Lower leg skin (tissue), 3 donors: ENCODE results near the gene BARX2.

ENCODE experiments used
- CTCF ChIP-seq, 3 donors: fragments of 450-650 bp; IDR thresholded peaks; one replicate each; pipeline ENCODE4 v1.5.1; 2016; ENCODE audit warnings: antibody characterized with exemption in 3 of 3, mild to moderate bottlenecking in 3 of 3, moderate library complexity in 2 of 3
- POLR2A ChIP-seq, 2 donors: fragments of 450-650 bp; IDR thresholded peaks; one replicate each; pipeline ENCODE4 v1.6.1; 2016 to 2017; ENCODE audit warnings: antibody characterized with exemption in 2 of 2, mild to moderate bottlenecking in 1 of 2, moderate library complexity in 1 of 2

DNA sequence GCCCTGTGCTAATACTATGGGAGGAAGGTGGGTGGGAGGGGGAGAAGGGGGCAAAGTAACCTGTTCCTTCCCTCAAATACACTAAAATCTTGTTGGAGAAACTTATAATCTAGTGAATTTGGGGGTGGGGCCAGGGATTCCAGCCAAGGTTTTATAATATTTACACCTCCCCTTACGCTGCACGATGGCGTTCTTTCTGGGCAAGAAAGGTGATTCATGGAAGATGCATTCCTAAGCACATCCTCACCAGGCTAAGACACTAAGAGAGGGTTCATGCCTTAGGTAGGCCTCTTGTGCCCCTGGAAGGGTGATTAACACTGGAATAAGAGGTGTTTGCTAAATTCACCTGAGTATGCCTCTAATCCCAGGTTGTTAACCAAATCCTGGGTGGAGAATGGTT lies 82.6 kb downstream of the BARX2 start:
- no peak for TF ChIP-seq CTCF (IDR thresholded peaks at IDR 0.05)
- TF ChIP-seq POLR2A (IDR thresholded peaks at IDR 0.05), result no peak
